ENCODE measurements around the gene ATP5PO. TPM values are rescaled to one million over a fixed set of nuclear protein-coding genes. Genes with fewer than 3 reads are reported as not detected.

The ATP5PO gene
- total RNA-seq, 2 experiments from 2014 or later: 167 TPM

Other genes with a start within 250 kb of the ATP5PO start
- gene MRPS6, start 157.8 kb upstream of the ATP5PO start, total RNA-seq: 10 to 100 TPM; 75.7 to 77.2 TPM
- 10 to 100 TPM; 22.3 to 23.7 TPM for gene SLC5A3, start 157.8 kb upstream of the ATP5PO start, total RNA-seq